Tibial nerve (tissue), 3 donors: ENCODE data around the gene ADGRB3.

Experiments used
- CTCF ChIP-seq, 5 experiments: fragments of 200-600 bp in 3 of 5; fragments of 450-650 bp in 2 of 5; sonication (generic) in 3 of 5; IDR thresholded peaks; one replicate each; pipeline ENCODE4 v1.5.1; 2016 to 2019; ENCODE audit warnings: antibody characterized with exemption in 5 of 5, mild to moderate bottlenecking in 3 of 5, moderate library complexity in 2 of 5
- POLR2A ChIP-seq, 2 donors: fragments of 450-650 bp; IDR thresholded peaks; one replicate each; pipeline ENCODE4 v1.6.1; 2017; ENCODE audit warnings: antibody characterized with exemption in 2 of 2, mild to moderate bottlenecking in 2 of 2, moderate library complexity in 2 of 2

- TF ChIP-seq CTCF (IDR thresholded peaks at IDR 0.05) (no peak), POLR2A (IDR thresholded peaks at IDR 0.05) (no peak)
Observed at GRCh38 chr6:69343851-69344250, 708.8 kb downstream of the ADGRB3 start.
